WI38 (cell line): Measurements from ENCODE around the gene DNM3.
"Not testable (repeated sequence)": the region's sequence is repeated elsewhere in the genome, so short reads cannot be mapped to it uniquely, and the experiment has no call there.

Experiments used
- H3K4me3 ChIP-seq: 2 replicates; pipeline ENCODE4 v1.5.1; 2011; ENCODE audit warnings: low read depth, mild to moderate bottlenecking, control low read depth, low read length
- CTCF ChIP-seq: IDR thresholded peaks from 2 replicates; pipeline ENCODE4 v1.5.1; 2012; ENCODE audit warnings: low read depth, mild to moderate bottlenecking, control low read depth, low read length

DNM3 gene

GRCh38 chr1:172041742-172042141 is 200.4 kb downstream of the DNM3 start:
- no peak overlapping the region for H3K4me3 ChIP-seq
- no peak; the same call in 1 of the 2 replicates for TF ChIP-seq CTCF

- no peak overlapping the region for H3K4me3 ChIP-seq
- no peak for TF ChIP-seq CTCF
Observed at GRCh38 chr1:172043900-172044299, 202.6 kb downstream of the DNM3 start.

- no peak overlapping the region for H3K4me3 ChIP-seq
- no peak for TF ChIP-seq CTCF
Observed at GRCh38 chr1:172051898-172052297, 210.6 kb downstream of the DNM3 start.

DNA sequence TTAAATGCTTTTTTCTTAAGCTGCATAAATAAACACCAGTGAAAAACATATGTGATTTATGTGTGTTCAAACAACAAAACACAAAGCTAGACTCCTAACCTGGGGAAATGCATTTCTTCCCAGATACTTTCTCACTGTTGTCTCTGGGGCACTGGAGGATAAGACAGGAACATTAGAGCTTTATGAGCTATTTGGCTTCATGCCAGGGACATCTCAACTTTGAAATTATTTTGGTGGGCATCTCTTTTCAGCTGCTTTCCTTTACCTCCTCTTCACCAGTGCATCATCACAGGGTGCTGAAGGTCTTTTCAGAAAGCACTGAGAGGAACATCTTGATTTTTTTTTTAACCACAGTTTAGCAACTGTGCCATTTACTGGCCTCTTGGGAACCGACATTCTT is 212.9 kb downstream of the DNM3 start:
- no peak for TF ChIP-seq CTCF
- H3K4me3 ChIP-seq: no peak overlapping the region

- not testable (repeated sequence) for H3K4me3 ChIP-seq
Observed at GRCh38 chr1:172055816-172056419, 214.6 kb downstream of the DNM3 start.

- no peak for TF ChIP-seq CTCF
- H3K4me3 ChIP-seq: no peak overlapping the region
Observed at GRCh38 chr1:172068334-172068733, 227.0 kb downstream of the DNM3 start.

DNA sequence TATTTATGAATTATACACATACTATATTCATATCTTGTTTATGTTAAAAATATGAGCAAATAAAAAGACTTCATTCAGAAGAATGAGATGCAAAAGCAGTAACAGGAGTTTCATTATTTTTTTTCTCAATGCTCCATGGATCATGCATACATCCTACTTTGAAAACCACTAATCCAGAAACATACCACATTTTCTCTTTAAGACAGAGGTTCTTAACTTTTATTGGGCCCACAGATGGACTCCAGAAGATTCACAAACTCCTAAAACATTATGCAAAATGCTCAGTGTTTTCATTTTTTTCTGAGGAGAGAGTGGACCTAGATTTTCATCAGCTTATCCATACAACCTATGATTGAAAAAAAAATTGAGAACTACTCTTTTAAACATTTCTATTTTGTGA is 227.8 kb downstream of the DNM3 start:
- no peak overlapping the region for H3K4me3 ChIP-seq
- no peak for TF ChIP-seq CTCF

DNA sequence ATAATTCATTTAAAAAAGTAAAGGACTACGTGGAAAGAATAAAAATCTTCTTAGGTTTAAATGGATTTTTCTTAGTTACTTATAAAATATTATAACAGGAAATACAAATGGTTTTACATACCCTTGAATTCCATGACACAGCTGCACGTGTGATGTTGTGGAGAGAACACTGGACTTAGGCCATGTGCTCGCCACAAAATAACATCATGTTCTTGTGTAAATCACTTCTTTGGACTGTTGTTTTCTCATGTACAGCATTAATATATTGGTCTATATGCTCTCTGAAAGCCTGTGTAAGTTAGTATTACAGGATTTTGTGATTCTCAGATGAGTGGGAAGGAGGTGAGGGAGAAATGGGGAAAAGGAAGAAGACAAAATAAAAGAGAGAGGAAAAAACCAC is 228.2 kb downstream of the DNM3 start:
- TF ChIP-seq CTCF: no peak

More for the DNA sequence above, 228.2 kb downstream of the DNM3 start:
- H3K4me3 ChIP-seq: no peak overlapping the region
